SK-MEL-5 (cell line): ENCODE measurements around the gene NFAM1. TPM values are rescaled to one million over a fixed set of nuclear protein-coding genes. Genes with fewer than 3 reads are reported as not detected.

Experiments
- DNase-seq: peaks from one replicate; pipeline ENCODE4 v3.0.0-alpha.2; 2016; ENCODE audit warnings: low read depth, low spot score
- in situ Hi-C: cut with HindIII; loops from 2 replicates; pipeline ENCODE4 v1.10.0; 2016; ENCODE audit warnings: low sequenced_read_pairs, high pct_unique_total_duplicates, low pct_unique_long_range_greater_than_20kb
- polyA plus RNA-seq, 2 experiments: library from polyadenylated mRNA; depleted of rRNA; stranded (reverse); fragments of >200 nt; gene quantifications; 2 replicates each; pipeline ENCODE4 v1.2.3, GENCODE V29; 2015
- total RNA-seq: library from RNA; depleted of rRNA; stranded (reverse); fragments of >200 nt; shearing (Covaris generic); gene quantifications from 2 replicates; pipeline ENCODE4 v1.2.3, GENCODE V29; 2014; rRNA removed

NFAM1 gene, protein sequence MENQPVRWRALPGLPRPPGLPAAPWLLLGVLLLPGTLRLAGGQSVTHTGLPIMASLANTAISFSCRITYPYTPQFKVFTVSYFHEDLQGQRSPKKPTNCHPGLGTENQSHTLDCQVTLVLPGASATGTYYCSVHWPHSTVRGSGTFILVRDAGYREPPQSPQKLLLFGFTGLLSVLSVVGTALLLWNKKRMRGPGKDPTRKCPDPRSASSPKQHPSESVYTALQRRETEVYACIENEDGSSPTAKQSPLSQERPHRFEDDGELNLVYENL
- total RNA-seq, result not detected in 2 replicates
- polyA plus RNA-seq (2015; cell fraction: cytosol; rRNA removed), result not detected in 2 replicates
- not detected in 2 replicates for polyA plus RNA-seq (2015; cell fraction: nucleus; rRNA removed)

DNA sequence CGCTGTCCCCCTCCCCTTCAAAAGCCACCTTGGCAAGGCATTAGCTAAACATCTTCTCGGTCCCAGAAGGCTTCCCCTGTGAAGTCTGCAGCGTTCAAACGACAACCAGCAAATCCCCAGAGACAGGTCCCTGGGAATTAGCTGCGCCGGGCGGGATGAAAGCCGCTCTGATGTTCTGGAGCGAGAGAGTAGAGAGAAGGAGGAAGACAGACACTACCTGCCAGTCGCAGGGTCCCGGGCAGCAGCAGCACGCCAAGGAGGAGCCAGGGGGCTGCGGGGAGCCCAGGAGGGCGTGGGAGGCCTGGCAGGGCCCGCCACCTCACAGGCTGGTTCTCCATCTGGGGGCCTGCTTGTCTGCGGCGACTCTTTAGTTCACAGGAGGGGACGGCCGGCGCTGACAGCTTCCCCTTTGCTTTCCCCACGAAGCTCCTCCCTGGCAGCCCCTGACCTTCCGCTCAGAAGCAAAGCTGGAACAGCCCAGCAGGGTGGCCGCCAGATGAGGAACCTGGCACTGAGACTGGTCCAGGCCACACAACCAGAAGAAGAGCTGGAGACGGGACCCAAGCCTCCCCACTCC is at the start of gene NFAM1:
Gene NFAM1, minus strand, starts transcription at position 384 of the 577 bp plus-strand sequence. Its CDS starts 46 bp downstream, at position 338.
- in situ Hi-C loops, result no loop called here
- no peak for DNase-seq

DNA sequence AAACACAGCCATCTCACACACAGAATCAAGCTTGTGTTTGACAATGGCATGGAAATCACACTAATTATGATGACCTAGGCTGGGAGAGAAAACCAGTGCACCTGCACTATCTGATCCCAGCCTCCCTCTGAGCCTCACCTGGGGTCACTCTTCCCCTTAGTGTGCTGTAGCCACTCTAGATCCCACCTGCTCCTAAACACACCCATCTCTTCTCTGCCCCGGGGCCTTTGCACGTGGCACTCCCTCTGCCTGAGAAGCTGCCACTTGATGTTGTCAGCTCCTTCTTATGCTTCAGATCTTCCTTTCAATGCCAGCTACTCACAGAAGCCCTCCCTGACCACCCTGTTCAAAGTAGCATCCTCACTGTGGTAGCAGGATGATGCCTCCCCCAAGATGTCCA is 42.9 kb upstream of the NFAM1 start:
- in situ Hi-C loops, result no loop called here
- DNase-seq, result no peak

DNA sequence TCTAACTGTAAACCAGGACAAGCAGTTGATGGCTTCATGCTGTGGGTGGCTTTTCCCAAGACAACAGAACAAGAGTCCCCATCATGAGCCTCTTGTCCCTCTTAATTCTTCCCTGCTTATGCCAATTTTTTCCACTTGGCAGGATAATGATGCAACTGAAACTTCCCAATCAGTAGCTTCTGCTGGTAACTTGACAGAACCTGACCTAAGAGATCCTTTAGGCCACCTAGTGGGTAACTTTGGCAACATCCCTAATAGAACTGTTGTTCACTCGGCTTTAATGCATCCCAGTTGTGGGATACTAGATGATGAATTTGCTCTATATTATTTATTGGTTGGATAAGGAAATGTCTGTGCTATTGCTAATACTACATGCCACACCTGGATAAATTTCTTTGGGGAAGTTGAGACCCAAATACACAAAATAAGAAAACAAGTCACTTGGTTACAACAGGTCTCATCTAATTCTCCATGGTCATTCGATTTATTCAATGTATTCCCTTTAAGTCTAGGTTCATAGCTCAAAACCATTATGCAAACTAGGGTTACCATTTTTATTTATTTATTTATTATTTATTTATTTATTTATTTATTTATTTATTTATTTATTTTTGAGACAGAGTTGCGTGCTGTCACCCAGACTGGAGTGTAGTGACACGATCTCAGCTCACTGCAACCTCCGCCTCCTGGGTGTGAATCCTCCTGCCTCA is 41.4 kb upstream of the NFAM1 start:
- in situ Hi-C loops, result no loop called here

GRCh38 chr22:42472671-42473070 is 40.5 kb upstream of the NFAM1 start:
- no peak for DNase-seq
- in situ Hi-C loops, result no loop called here

More for the DNA sequence above, 41.4 kb upstream of the NFAM1 start:
- DNase-seq, result peak; percentile 83

- no peak for DNase-seq
- in situ Hi-C loops, result no loop called here
Observed at GRCh38 chr22:42471441-42471840, 39.2 kb upstream of the NFAM1 start.

- DNase-seq, result no peak
- in situ Hi-C loops, result no loop called here
Observed at GRCh38 chr22:42470366-42471082, 38.3 kb upstream of the NFAM1 start.

- no peak for DNase-seq
- in situ Hi-C loops, result no loop called here
Observed at GRCh38 chr22:42468841-42469240, 36.6 kb upstream of the NFAM1 start.

DNA sequence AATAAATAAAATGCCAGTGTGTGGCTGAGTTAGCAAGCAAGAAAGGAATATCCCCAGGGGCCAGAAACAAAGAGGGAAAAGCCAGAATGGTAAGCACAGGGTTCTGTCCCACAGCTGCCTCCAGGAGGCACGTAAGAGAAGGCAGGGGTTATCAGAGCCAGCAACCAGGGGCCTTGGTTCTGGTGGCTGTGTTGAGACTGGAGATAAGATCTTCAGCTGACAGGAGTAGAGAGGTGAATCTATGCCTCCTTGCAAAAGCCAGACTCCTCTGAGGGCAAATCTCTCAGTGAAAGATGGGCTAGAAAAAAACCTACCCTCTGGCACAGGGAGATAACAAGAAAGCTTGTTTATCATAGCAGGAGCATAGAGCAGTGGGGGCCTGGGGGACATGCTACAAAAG is 29.8 kb upstream of the NFAM1 start:
- in situ Hi-C loops, result no loop called here
- DNase-seq, result no peak

DNA sequence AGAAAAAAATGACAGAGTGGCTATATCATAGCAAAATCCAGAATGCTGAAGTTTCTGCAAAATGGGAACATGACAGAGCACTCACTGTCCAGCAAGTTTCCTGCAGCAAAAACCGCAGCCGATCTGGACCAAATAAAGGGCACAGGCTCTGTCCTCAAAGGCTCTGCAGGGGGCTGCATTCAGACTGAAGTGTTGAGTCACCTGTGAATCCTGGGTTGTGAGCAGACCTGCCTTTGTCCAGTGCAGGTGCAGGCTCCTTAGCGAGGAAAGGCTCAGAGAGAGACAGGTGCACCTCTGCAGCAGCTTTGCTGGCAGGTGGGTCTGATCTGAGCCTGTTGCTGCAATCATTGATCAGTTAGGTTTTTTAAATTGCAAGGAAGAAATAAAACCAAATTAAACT is 29.3 kb upstream of the NFAM1 start:
- in situ Hi-C loops, result no loop called here
- DNase-seq, result no peak

DNA sequence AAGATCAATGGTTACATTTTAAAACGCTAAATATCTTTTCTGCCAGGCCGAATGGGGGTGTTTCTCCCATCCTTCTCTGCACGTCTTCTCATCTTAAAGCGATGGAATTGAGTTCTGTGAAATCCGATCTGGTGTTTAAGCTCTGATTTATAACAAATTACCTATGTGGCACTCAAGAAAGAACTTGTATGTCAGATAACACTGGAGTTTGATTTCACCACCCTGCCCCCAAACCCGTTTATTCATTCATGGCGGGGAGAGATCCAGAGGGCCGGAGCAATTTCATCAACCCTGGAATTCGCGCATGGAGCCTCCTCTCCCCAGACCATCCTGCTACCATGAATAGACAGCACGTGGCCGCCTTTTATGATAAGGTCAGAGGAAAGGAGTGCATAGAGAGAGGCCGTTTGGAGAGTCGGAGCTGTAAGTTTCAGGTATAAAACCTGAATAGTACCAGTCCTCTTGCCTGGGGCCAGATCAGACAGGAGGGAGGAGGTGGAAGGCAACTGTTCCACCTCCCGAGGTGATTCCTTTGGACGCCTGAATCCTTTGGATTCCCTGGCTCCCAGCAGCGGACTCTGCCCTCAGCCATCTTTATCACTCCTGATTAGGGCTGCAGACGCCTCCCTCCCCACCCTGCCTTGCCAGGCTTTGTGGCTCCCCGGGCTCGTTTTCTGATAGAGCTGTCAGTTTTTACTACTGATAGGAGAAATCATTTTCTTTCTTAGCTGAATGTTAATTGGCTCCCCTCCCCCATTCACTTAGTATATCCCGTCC is 27.3 kb upstream of the NFAM1 start:
- in situ Hi-C loops, result no loop called here
- DNase-seq, result no peak

DNA sequence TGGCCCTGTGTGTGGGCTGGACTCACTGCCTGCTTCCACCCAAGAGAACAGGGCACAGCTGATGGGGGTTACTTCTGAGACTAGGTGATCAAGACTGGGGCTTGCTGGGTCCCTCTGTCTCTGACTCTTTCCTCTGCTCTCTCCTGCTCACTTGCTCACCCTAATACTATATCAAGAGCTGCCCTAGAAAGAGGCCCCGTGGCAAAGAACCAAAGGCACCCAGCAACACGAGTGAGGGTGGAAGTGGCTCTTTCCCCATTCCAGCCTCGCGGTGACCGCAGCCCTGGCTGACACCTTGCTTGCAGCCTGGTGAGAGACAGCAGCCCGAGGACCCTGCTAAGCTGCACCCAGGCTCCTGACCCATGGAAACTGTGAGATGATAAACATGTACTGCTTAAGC is 20.7 kb upstream of the NFAM1 start:
- DNase-seq, result no peak
- in situ Hi-C loops, result no loop called here

DNA sequence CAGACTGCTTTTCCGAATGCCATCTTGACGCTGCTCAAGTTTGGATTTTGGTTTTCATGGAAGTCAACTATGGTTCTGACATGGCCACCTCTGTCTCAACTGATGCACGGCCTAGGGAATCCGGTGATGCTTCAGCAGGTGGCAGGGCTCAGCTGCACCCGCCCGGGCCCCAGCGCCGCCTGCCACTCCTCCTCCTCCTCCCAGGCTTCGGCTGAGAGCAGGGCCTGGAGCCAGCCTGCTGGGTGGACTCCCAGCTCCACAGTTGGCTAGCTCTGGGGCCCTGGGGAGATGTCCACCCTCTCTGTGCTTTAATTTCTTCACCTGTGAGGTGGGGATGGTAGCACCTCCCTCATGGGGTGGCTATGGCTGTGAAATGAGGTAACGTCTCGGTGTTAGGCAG is 20.3 kb upstream of the NFAM1 start:
- no peak for DNase-seq
- in situ Hi-C loops, result no loop called here

- in situ Hi-C loops, result no loop called here
- no peak for DNase-seq
Observed at GRCh38 chr22:42451499-42452145, 19.4 kb upstream of the NFAM1 start.

DNA sequence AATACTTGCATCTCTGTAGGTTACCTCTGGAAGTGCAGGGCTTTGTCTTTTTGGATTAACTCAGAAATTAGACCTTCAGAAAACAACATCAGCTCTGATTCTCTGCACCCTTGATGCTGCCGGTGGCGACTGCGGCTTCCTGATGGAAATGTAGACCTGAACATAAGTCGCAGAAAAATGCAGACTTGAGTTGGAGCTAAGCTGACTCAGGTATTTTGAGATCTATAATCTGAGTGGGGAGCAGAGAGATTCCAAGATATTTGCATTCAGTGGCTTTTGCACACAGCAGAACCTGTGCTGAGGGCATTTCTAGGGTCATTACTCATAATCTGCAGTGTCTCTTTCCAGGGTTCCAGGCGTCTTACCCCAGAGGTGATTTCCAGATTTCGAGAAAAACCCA is 18.7 kb upstream of the NFAM1 start:
- in situ Hi-C loops, result no loop called here

GRCh38 chr22:42446151-42446550 is 13.9 kb upstream of the NFAM1 start:
- no peak for DNase-seq
- in situ Hi-C loops, result loop anchor here (10.0 kb wide), 1 partner anchor 271 kb away; no protein-coding TSS in a partner anchor

More for the DNA sequence above, 18.7 kb upstream of the NFAM1 start:
- no peak for DNase-seq

DNA sequence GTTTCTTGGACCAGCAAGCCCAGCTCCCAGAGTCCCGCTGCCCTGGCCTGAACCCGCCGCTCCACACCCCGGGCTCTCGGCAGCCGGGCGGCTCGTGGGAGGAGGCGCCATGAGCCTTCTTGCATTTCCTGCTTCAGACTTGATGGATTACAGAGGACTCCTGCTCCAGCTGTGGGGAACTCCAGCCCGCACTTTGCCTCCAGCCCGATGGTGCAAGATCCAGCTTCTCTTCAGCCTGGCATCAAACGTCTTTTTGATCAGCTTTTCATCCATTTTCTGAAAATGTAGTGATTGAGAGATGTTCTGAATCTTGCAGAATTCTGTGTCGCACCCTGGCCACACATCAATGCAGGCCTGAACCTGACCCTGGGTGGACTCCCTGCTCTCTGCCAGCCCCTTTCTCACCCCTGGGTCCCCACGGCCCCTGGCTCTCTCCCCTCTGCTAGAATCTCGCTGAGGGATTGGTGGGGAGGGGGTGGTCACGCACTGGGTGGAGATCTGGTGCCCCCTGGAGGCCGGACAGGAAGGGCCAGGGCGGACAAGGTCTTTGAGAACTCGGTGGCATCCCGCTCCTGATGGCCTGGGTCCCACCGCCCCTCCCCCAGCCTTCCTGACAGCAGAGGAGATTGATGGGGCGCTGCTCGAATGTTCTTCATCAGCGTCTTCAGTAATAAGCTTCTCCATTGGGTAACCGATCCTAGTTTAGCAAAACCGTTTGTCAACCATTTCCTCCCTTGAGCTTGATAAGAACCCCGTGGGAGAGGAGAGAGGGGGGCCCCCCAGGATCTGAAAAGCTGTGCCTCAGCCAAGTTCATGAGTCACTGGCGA is 12.1 kb upstream of the NFAM1 start:
- peak; percentile 82 for DNase-seq
- in situ Hi-C loops, result loop anchor here (10.0 kb wide), 1 partner anchor 269 kb away; no protein-coding TSS in a partner anchor
